Left renal cortex interstitium (tissue), 4 donors: ENCODE results near the gene SFMBT2. TPM values are rescaled to one million over a fixed set of nuclear protein-coding genes. Genes with fewer than 3 reads are reported as not detected.
"Not testable (repeated sequence)": the region's sequence is repeated elsewhere in the genome, so short reads cannot be mapped to it uniquely, and the experiment has no call there.

Experiments
- DNase-seq, 4 donors: peaks; one replicate each; pipeline ENCODE4 v3.0.0-alpha.2; 2013; ENCODE audit warnings: low read depth in 4 of 4, low spot score in 2 of 4, missing footprints in 1 of 4
- polyA plus RNA-seq, 4 donors: library from polyadenylated mRNA; unstranded; fragments of 120-200 nt; gene quantifications; one replicate each; pipeline ENCODE4 v1.2.1, GENCODE V29; 2013; ENCODE audit not compliant: insufficient read length in 4 of 4

The SFMBT2 gene
- polyA plus RNA-seq, 4 donors, result 5.2 to 8.4 (median 6.4) TPM

DNA sequence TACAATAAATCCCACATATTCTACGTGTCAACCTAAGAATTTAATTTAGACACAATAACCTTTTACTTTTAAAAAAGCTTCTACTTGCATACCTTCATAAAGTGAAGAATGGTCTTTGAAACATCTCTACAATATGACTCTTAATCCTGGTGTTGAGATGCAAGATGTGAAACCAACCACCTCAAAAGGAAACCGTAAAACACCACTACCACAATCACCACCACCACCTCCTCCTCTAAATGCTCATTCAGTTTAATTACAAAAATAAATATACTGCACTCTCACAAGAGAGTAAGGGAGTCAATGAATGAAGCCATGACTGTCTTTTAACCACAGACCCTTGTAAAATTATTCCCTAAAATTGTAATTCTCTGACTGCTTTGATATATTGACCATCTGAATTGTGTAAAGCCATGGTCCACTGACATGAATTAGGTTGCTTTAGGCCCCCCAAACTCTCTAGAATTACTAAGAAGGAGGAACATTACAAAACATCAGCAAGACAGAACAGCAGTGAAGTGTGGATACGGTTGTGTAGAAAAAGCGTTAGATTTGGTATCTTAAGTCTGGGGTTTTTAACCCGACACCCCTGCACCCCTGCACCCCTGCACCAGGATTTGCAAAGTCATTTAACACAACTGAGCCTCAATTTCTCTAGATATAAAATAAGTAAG is 171.4 kb downstream of the SFMBT2 start:
- DNase-seq, result no peak

DNA sequence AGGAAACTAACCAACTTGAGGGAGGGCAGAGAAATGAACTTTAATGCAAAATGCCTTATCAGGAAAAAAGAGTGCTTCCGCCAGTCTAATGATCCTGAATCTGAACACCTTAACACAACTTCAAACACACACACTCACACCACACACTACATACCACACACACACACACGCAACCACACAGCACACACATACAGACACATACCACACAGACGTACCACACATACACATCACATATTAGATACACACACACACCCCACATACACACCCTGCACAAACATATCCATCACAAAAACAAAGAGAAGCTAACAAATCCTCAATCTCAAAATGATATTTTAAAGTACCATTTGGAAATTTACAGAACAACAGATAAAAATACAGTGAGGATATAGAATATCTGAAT is 175.5 kb downstream of the SFMBT2 start:
- DNase-seq, result no peak

DNA sequence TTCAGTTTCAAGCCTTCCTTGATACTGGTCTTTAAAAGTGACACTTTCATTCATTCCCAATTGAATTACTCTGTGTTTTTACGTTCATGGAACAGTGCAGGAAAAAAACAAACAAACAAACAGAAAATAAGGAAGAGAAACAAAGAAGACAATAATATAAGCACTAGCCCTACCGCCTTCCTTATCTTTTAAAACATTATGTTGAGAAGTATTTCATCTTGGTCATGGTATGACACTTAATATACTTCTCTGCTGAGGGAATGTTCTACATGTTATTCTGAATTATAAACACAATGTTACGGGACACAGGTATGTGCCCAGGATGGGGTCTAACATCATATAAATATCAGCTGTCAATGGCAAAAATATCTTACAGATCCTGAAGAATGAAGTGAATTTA is 176.7 kb downstream of the SFMBT2 start:
- DNase-seq, result no peak

DNA sequence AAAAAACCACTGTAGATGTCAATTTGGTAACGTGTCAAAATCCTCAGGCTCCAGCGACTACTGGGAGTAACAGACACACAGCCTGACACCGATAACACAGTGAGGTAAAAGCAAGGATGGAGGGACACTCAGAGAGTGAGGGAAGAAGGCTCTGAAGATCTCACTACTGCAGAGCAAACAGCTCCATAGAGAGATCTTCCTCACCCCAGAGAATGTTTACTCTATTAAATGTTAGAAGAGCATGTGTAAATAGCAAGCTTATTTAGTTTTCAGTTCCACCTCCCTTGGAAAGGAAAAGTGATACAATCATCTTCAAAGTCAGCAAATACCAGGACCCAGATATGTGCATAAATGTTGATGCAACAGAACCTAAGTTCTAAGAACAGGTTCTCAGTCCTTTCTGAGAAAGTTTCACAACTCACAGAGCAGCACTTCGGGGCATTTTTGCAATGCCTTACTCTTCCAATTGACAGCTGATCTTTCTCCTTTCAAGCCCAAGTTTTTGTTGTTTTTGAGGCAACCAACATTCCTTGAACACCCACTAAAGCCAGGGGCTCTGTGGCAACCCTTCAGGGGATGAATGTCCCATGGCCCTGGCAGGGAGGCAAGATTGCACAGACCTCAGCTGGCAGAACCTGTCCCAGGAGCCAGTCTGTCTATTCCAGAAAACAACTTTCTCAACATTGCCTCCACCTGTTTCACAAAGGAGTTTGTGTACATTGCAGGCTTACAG is 177.4 kb downstream of the SFMBT2 start:
- no peak for DNase-seq

DNA sequence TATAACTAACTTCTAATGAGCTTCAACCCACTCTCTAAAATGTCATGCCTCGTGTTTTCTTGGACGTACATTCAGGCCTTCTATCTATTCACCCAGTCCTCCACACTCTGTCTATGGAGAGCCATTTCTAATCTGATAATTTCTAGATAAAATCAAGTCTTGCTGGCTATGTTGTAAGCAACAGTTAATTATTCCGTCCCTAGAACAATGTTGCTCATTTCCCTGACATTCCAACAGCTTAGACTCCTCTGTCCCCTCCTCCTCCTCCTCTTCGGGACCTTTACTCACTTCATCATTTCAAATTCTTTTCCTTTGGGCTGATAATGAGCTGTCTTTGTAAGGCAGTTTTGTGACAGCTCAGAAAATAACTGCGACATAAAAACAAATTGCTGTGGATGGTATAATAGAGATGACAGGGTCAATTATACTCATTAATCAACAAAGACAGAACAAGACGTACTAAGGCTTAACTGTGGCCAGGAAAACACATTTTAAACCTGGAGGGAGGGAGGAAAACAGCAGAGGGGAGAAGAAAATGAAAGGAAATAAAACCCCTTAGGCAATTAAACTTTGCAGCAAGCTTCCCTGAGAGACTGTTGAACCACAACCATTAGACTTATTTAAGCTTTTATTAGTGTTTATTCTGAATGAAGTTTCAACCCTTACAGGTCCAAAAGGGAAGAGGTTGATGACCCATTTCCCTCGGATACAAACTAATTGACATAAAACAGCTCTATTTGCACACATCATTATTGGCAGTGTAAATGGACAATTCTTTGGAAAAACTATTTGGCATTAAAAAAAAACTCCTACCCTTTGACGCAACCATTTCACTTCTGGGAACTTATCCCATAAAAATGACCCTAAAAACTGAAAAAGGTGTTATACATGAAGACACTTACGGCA is 179.1 kb downstream of the SFMBT2 start:
- DNase-seq, result peak; percentile 28 to 59 (median 56)

DNA sequence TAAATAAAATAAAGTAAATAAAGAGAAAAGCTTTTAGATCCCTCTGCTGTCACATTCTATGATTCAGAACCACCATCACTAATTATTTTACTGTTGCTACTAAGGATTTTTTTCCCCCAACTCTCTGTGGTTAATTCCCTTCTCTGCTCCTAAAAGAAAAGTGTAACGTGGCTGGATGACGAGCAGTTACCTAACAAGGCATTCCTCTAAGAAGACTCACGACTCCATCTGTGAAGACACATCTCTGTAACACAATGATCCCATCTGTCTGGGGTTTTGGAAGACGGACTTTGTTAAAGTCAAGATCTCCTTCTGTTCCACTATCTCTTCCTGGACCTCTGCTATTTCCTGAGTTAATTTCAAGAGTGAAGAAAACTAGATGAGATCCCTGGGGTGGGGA is 179.9 kb downstream of the SFMBT2 start:
- DNase-seq, result no peak

DNA sequence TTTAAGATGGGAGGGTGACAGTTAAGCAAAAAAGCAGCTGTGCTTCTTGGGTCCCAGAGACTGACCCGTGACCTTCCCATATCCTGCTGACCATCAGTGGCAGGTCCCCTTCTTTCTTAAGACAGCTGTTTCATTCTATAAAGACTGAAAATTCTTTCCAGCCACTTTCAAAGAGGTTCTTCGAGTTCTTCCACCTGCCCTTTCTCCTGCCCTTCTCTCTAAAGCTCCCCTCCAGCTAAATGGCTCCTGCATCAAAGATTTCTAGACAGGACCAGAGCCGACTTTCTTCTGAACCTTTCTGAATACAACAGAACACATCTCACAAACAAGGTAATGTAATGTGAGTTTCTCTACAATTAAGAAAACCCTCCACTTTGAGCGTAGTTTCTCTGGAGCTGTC is 180.8 kb downstream of the SFMBT2 start:
- no peak for DNase-seq

DNA sequence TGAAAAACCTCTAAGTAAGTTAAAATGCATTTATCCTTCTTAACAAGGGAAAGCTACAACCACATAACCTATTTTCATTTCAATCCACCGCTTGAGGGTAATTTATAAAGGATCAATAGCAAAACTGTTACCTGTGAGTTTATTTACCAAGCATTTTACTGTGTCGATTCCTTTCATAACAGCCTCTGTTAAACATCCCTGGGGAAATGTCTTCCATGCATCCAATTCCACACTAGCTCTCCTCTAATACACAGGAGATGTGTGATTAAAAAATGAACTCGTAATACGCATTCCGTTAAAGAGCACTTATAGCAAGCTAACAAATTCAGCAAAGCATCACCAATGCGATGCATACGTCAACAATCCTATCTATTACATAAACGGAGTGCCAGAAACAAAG is 185.7 kb downstream of the SFMBT2 start:
- DNase-seq, result no peak

DNA sequence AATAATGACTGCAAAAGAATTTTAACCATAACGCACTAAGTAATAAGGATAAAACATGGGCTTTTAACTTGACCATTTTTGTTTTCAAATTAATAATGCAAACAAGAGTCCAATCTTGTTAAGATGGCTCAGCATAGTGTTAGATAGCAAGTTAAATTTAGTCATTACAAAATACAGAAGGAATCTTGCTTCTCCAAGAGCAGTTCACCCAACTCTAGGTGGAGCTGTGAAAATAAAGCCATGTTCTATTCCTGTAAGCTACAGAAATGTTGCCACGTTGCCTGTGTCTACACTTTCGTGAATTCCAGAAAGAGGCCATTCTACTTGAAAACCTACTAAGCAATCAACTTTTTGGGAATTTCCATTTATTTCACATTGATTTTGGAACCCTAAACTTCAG is 191.9 kb downstream of the SFMBT2 start:
- no peak for DNase-seq

DNA sequence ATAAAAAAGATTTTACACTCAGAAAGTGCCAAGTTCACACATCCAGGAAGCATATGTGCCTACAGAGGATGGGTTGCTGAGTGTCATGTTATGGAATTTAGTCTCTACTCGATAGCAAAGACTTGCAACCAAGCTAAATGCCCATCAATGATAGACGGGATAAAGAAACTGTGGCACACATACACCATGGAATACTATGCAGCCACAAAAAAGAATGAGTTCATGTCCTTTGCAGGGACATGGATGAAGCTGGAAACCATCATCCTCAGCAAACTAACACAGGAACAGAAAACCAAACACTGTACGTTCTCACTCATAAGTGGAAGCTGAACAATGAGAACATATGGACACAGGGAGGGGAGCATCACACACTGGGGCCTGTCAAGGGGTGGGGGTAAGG is 198.1 kb downstream of the SFMBT2 start:
- not testable (repeated sequence) for DNase-seq

DNA sequence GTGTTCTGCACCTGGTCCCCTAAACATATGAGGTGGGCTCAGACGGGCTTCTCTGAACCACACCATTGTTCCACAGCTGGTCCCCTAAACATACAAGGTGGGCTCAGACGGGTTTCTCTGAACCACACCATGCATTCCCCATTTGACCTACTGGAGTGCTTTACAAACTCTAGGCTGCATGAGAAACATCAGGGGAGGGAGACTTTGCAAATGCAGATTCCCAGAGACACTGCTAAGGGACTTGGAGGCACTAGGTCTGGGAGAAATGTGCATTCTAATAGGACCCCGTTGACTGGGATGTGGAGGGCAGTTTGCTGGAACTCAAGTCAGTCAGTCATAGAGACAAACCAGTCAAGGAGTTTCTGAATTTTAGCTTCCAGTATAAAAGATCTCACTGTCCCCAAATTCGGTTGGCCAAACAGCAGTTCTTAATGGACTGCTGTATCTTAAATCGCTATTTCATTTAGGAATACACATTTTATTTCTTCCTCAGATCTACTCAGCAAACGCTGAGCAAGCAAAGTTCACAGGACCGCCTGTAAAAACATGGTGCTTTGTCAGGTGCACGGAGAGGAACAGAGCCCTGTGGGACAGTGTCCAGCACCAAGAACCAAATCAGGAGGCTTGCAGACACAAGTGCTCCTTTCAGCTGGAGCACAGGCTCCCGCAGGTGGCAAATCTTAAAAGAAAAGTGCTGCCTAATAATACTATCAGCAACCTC is 198.8 kb downstream of the SFMBT2 start:
- no peak for DNase-seq

DNA sequence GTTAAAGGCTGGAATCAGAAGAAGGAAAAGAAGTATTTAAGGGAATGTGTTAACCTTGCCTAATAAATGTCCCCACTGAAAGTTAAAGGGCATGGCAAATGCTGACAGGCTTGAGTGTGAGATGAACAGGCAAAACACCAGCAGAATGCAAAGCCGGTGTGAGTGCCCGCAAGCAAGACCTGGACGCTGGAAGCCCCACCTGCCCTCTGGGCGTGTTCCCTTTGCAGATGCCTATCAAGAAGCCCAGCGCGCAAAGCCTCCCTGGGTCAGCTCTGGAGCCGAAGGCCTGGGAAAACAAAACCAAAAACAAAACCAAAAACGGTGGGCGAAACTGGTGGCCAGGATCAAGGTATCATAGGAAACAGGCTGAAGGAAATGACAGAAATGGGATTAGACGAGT is 200.3 kb downstream of the SFMBT2 start:
- no peak for DNase-seq

DNA sequence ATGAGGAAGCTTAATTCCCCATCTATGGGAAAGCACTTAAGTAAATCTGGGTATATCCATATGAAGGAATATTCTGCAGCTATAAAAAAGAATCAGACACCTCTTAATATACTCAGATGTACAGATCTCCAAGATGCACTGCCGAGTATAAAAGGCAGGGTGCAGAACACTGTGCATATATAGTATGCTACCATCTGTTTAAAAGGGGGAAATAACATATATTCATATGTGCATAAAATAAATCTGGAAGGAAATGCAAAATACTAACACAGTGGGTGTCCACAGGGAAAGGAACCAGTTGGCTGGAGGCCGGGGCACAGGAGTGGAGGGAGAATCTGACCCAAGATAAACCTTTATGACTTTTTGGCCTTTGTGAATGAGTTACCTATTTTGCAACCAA is 201.4 kb downstream of the SFMBT2 start:
- DNase-seq, result no peak

DNA sequence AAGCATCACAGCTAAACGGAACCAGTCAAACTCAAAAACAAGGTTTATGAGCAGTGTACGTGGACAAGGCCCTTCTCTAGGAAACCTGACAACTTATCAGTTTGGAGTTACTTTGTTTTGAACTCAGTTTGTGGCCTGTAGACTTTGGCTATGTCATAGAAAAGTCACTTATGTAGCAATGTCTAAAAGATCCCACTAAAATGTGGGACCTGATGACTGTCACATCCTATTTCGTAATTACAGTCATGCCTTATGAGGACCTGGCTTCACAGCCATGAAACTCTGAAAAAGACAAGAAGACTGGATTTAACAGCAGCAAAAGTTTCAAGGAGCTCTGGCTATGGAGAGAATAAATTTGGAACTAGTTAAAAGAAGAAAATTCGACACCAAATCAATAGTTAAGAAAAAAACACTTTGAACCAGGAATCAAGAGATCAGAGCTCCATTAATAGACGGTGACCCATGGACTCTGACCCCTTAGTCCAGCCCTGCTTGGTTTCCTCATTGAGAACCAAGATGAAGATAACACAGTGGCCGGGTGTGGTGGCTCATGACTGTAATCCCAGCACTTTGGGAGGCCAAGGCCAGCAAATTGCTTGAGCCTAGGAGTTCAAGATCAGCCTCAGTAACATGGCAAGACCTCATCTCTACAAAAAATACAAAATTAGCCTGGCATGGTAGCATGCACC is 204.3 kb downstream of the SFMBT2 start:
- no peak for DNase-seq

DNA sequence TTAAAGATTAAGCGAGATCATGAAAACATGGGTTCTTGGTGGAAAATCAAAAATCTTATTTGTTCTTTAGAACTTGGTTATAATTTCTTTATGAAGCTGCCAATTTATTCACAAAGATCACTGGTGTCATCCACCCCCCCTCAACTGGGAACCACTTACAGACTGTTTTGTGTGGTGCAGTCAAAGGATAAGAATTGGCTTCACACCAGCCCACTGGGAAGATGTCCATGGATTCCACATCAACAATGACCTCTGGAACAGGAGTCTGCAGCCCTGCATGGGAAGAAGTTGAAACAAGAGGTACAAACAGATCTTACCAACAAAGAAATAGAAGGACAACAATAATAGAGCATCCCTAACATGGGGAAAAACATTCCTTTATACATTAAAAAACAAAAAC is 205.2 kb downstream of the SFMBT2 start:
- DNase-seq, result no peak

DNA sequence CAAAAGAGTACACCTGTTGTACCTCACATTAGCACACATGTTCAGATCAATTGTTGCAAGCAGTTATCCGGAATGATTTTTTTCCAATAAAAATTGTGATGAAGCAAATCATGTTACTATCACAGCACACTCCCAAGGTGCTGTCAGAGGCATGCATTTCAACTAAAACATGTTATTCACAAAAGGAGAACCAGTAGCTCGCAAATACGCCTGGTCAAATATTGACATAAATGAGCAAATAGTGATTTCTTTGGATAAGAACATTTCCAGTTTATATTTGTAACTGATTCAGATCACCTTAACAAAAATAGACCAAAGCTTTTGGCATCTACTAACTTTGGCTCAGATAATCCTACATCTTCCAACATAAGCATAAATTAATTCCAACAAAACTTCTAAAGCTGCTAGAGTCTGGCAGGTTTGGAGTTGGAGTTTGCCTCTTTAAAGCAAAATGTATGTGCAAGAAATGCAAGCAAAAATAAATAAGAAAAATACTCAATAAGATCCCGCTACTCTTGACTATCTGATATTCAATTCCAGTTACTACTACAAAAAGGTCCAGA is 208.0 kb downstream of the SFMBT2 start:
- DNase-seq, result no peak

DNA sequence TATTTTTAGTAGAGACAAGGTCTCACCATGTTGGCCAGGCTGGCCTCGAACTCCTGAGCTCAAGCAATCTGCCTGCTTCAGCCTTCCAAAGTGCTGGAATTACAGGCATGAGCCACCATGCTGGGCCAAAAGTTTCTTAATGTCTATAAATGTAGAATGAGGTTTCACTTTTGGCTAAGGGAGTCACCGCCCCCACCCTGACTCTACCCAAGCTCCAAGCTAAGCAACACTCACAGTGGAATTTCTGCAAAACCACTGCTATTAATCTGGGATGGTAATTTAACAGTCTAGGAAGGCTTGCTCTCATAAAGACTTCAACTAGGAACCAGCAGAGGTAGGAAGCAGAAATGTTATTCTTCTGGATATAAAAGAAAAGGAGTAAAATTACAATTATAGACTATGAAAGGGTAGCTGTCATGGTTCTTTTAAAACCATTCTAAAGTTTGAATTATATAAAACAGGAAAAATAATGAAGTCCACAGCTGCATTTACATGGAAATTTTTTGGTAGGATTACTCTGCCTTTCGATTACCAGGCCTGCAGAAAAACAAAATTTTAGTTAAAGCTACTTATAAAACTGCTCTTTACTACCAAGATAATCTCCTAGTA is 211.6 kb downstream of the SFMBT2 start:
- no peak for DNase-seq

DNA sequence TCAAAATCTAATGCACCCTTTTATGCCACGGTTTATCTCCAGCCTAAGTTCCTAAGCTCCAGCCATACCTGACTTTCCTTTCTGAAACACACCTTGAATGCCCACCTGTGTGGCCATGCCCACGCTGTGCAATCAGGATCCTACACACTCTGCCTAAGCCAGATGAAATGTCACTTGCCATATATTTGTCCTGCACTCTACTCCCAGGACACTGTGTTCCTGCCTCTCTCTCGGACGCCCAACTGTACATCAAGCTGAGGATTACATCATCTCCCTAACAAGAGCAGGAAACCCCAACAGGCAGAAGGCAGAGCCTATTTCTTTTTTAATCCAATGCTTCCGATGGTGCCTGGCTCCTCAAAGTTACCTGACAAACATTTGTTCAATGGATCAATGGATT is 214.6 kb downstream of the SFMBT2 start:
- no peak for DNase-seq

DNA sequence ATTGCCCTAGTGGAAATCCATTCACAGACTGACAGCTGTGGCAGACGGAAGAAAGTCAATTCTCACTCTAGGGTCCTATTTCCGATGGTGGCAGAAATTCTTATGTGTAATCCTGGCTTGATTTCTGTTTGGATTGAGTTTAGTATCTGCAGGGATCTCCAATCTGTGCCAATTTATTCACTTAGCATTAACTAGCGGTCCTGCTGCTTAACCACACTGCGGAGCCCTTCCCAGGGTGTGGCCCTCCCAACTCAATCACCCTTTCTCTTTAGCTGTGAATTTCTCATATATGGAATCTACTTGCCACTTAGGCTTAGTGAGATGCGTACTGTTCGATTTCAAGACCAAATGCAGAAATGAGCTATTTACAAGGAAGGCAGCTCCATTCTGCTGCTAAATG is 215.7 kb downstream of the SFMBT2 start:
- DNase-seq, result no peak
